Activated naive CD4-positive, alpha-beta T cell treated with anti-CD3 and anti-CD28 coated beads, Interleukin-2, amount 10 ng/mL, durations not matched to agents 7 days and 5 days (primary cell): ENCODE results near the gene TSC2.

Experiments
- CTCF ChIA-PET: fragments of 350-600 bp; sonication (Branson Sonifier 250); formaldehyde crosslinking; loops from one replicate; lab custom pipeline; 2021; ENCODE audit warnings: antibody characterized with exemption; lab: Charles Lee
- DNase-seq: peaks from one replicate; pipeline ENCODE4 v3.0.0-alpha.2; 2020
- H3K27ac Mint-ChIP-seq: one replicate; pipeline ENCODE4 v1.8.0; 2021; ENCODE audit warnings: mild to moderate bottlenecking, moderate library complexity, mixed read lengths
- H3K27me3 Mint-ChIP-seq: one replicate; pipeline ENCODE4 v1.8.0; 2021; ENCODE audit warnings: mild to moderate bottlenecking, mixed read lengths
- H3K36me3 Mint-ChIP-seq: one replicate; pipeline ENCODE4 v1.8.0; 2021; ENCODE audit warnings: mixed read lengths
- H3K4me1 Mint-ChIP-seq: one replicate; pipeline ENCODE4 v1.8.0; 2021; ENCODE audit warnings: mixed read lengths
- H3K4me3 Mint-ChIP-seq: one replicate; pipeline ENCODE4 v1.8.0; 2021; ENCODE audit warnings: mild to moderate bottlenecking, moderate library complexity, mixed read lengths
- H3K9me3 Mint-ChIP-seq: one replicate; pipeline ENCODE4 v1.8.0; 2021; ENCODE audit warnings: mixed read lengths

Gene TSC2

DNA sequence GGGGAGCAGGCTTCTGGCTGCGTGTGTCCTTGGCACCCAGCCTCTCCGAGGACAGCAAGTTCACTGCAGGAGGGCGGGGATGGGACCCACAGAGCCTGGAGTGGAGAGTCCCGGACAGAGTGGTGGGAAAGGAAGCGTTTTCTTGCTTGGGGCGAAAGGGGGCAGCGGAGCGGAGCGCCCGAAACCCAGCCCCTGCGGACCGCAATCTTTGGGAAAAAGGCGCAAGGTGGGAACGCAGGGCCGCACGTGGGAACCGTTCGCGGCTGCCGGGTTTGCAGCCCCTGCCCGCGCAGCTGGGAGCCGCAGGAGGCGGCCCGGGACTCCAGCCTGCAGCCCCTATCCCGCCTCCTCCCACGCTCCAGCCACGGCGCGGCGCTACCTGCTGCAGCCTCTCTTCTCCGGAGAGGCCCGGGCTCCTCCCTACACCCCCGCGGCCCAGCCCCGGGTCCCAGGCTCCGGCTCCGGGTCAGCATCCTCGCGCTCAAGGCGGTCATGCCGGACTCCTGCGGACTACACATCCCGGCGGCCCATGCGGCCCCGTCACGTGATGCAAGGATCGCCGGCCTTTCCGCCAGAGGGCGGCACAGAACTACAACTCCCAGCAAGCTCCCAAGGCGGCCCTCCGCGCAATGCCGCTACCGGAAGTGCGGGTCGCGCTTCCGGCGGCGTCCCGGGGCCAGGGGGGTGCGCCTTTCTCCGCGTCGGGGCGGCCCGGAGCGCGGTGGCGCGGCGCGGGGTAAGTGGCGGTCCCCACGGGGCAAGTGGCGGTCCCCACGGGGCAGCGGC lies at the start of gene TSC2, which contains the start of gene NTHL1:
Gene TSC2, plus strand, starts transcription at position 656 of the 786 bp plus-strand sequence. CDS start 631 bp downstream, outside the sequence.
Gene NTHL1, minus strand, starts transcription at position 505 of the 786 bp plus-strand sequence. Its CDS starts 11 bp downstream, at position 494.
- peaks cover 14% of the 10 kb centered on the region for H3K36me3 Mint-ChIP-seq
- H3K27me3 Mint-ChIP-seq, result no peaks in the 10 kb centered on the region
- peak; percentile 96 for DNase-seq
- H3K27ac Mint-ChIP-seq, result peak within 1 kb of the TSS; percentile 82
- CTCF ChIA-PET, result interaction anchor here (0.8 to 3.2 kb wide), 5 partner anchors 9 to 107 kb away, joined by 3 to 14 read pairs (median 3); no protein-coding TSS in a partner anchor
- H3K4me1 Mint-ChIP-seq, result peaks cover 25% of the 10 kb centered on the region
- no peaks in the 10 kb centered on the region for H3K9me3 Mint-ChIP-seq
- H3K4me3 Mint-ChIP-seq, result peak within 1 kb of the TSS; percentile 93

DNA sequence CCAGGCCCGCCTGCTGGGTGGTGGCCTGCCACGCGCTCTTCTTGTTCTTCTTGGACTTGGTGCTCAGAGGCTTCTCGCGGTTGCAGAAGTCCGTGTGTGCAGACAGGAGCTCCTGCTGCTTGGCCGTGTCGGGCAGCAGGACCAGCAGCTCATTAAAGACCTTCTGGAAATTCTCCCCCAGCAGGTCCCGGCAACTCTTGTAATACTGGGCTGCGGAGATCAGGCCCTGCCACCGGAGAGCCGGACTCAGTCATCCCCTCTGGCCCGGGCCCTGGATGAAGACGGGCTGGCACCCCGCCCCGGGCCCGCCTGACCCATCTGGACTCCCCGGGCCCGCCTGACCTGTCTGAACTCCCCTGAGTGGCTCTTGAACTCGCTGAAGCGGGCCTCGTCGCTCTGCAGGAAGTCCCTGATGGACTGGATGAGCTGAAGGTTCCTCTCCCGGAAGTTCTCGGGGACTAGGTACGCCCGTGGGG lies 49.4 kb upstream of the TSC2 start:
- Mint-ChIP-seq H3K27me3 (peaks cover 5% of the 10 kb centered on the region), H3K9me3 (no peaks in the 10 kb centered on the region), H3K4me1 (peaks cover 5% of the 10 kb centered on the region), H3K4me3 (no peak overlapping the region), H3K36me3 (peaks cover 20% of the 10 kb centered on the region), H3K27ac (no peak overlapping the region)
- no peak for DNase-seq
- CTCF ChIA-PET, result no interaction called here

DNA sequence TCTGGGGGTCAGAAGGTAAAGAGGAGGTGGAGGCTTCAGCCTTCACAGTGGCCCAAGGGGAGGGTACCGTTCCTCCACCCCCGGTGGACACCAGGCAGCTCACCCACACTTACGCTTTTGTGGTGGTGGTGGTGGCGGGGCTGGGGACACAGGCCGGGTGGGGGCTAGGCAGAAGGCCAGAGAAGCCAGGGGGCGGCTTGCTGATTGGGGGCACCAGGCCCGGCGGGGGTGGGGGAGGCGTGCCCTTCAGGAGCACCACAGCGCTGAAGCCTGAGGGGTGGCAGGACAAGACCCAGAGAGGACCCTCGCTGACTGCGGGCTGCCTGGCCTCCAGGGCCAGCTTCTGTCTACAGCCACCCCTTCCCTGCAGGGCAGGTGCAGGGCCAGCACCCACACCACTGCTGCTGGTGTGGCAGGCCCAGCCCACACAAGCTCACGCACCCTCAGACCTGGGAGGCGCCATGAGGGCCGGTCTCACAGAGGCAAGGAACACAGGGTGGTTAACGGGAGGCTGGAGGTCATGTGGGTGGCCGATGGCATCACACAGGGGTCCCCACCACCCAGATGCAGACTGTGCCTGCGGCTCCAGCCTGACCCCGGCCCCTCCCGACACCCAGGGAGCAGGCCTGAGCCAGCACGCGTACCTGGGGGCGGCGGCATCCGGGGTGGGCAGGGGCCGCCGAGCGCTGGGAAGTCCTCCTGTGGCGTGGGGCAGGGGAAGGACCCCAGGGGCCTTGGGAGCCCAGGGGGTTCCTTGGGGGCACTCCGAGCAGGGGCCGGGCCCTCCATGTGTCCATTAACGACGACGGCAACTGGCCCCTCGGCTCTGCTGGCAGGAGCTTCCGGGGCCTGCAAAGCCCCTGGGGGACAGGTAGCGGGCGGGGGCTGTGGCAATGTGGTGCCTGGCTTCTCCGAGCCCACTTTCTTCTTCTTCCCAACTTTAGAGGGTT lies 48.7 kb upstream of the TSC2 start:
- no peaks in the 10 kb centered on the region for H3K9me3 Mint-ChIP-seq
- CTCF ChIA-PET, result no interaction called here
- H3K27me3 Mint-ChIP-seq, result no peaks in the 10 kb centered on the region
- H3K4me1 Mint-ChIP-seq, result peaks cover 6% of the 10 kb centered on the region
- DNase-seq, result no peak
- H3K36me3 Mint-ChIP-seq, result peaks cover 20% of the 10 kb centered on the region
- no peak overlapping the region for H3K27ac Mint-ChIP-seq
- no peak overlapping the region for H3K4me3 Mint-ChIP-seq

DNA sequence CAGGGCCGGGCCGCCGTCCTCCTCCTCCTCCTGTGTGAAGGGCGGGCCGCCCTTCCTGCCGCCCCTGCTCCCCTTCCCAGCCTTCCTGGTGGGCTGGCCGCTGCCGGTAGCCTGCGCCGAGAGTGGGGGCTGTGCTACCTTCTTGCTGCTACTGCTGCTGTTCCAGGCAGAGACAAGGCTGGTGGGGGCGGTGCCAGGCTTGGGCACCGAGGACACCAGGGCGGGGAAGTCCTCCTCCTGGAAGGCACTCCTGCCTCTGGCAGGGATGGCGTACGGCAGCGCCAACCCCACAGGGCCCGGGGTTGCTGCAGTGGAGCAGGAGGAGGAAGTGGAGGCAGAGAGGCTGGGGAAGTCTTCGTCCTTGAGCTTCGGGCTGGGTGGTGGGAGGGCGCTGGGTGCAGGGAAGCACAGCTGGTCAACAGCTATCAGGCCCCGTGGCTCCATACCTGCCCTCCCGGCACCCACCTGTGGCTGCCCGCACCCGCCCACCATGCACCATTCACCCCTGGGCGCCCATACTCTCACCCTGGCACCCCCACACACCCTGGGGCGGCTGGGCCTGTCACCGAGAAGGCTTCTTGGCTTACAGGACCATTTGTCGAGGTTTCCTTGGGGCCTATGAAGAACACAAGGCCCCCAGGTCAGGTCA lies 47.8 kb upstream of the TSC2 start:
- DNase-seq, result no peak

DNA sequence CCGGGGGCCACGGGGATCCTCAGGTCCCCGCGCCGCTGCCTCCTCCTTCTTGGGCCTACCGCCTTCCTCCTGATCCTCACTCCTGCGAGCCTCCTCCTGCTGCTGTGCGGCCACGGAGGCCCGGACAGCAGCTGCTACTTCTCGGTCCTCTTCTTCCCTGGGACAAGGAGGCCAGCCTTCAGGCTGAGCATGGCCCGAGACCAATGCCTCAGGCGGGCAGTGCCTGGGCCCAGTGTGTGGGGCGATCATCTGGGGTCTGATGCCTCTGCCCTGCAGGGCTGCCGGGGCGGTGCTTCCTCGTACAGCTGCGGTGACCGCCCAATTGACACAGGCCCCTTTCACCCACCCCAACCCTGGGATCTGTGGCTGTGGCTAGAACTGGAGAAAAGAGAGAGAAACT lies 46.8 kb upstream of the TSC2 start:
- no peaks in the 10 kb centered on the region for H3K27me3 Mint-ChIP-seq
- H3K4me3 Mint-ChIP-seq, result no peak overlapping the region
- CTCF ChIA-PET, result no interaction called here
- H3K9me3 Mint-ChIP-seq, result no peaks in the 10 kb centered on the region
- no peak overlapping the region for H3K27ac Mint-ChIP-seq
- H3K36me3 Mint-ChIP-seq, result peaks cover 21% of the 10 kb centered on the region
- no peak for DNase-seq
- peaks cover 19% of the 10 kb centered on the region for H3K4me1 Mint-ChIP-seq

More for the DNA sequence above, 47.8 kb upstream of the TSC2 start:
- no peaks in the 10 kb centered on the region for H3K9me3 Mint-ChIP-seq
- no peaks in the 10 kb centered on the region for H3K27me3 Mint-ChIP-seq
- no peak overlapping the region for H3K27ac Mint-ChIP-seq
- CTCF ChIA-PET, result no interaction called here
- H3K4me1 Mint-ChIP-seq, result peaks cover 12% of the 10 kb centered on the region
- H3K36me3 Mint-ChIP-seq, result peaks cover 20% of the 10 kb centered on the region
- H3K4me3 Mint-ChIP-seq, result no peak overlapping the region

DNA sequence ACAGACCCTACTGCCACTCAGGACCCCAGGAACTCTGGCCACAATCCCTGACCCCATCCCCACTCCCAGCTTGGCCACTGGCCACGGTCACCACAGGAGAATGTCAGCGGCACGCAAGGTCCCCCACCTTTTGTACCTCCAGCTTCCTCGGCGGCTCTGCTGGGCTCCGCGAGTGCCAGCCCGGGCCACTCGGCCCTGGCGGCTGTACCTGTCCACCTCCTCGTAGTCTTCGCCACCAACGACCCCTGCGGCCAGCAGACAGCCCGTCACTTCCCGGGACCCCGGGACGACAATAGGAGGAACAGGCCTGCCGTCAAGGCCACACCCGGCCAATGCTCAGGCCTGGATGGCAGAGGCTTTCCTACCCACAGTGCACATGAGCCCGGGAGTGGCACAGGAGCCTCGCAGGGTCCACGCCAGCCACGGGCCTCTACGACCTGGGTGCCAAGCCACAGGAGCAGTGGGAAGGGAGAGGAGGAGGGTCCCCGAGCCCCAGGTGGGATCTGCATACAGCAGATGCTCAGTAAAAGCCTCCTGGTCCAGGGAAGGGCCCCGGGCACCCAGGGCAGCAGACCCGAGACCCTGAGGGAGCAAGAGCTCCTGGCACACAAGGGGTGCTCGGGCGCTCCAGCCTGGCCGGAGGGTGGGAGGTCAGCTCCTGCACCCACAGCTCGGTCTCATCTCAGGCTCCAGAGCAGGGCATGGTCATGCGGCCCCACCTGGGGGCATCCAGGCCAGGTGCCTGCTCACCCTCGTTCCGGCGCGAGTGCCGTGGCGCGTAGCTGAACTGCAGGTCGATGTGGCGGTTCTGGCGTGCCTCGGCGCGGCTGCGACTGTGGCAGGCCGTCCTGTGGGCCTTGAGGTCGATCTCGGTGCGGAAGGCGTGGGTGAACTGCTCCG lies 46.1 kb upstream of the TSC2 start:
- Mint-ChIP-seq H3K4me3 (no peak overlapping the region), H3K36me3 (peaks cover 23% of the 10 kb centered on the region), H3K27me3 (no peaks in the 10 kb centered on the region), H3K9me3 (no peaks in the 10 kb centered on the region), H3K4me1 (peaks cover 23% of the 10 kb centered on the region), H3K27ac (no peak overlapping the region)
- DNase-seq, result no peak
- CTCF ChIA-PET, result no interaction called here

DNA sequence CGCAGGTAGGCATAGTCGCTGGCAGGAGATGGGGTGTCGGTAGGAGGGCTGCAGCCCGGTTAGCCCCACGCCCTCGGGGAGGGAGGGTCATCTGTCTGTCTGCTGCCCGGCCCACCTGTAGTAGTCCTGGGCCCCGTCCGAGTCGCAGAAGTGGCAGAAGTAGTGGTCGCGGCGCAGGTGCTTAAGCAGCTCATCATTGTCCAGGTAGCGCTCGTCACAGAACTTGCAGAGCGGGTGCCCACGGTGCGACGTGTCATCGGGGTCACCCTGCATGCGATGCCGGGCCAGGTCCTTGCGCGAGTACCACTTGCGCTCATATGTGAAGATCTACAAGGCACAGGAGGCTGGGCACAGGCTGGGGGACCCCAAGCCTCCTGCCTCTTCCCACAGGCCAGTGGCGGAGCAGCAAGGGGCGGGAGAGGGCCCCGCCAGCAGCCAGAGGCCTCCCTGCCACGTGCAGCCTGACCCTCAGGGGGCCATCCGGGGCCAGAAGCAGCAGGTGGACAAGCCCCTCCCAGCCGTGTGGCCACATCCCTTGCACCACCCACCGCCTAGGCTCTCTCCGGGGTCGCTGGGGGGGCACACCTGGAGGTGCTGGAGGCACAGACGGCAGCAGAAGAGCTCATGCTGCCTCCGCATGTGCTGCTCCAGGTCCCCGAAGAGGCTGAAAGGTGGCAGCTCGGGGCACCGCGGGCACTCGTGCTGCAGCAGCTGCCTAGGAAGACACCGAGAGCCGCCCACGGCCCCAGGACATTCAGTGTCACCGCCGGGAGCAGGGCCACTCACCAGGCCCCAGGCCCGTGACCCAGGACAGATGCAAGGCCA lies 45.2 kb upstream of the TSC2 start:
- CTCF ChIA-PET, result interaction anchor here (0.6 to 2.3 kb wide), 7 partner anchors 9 to 250 kb away, joined by 3 to 18 read pairs (median 8); partner anchors contain the start of gene ECI1
- no peak overlapping the region for H3K27ac Mint-ChIP-seq
- no peaks in the 10 kb centered on the region for H3K9me3 Mint-ChIP-seq
- H3K36me3 Mint-ChIP-seq, result peaks cover 20% of the 10 kb centered on the region
- no peak for DNase-seq
- peaks cover 30% of the 10 kb centered on the region for H3K4me1 Mint-ChIP-seq
- H3K4me3 Mint-ChIP-seq, result no peak overlapping the region
- no peaks in the 10 kb centered on the region for H3K27me3 Mint-ChIP-seq

DNA sequence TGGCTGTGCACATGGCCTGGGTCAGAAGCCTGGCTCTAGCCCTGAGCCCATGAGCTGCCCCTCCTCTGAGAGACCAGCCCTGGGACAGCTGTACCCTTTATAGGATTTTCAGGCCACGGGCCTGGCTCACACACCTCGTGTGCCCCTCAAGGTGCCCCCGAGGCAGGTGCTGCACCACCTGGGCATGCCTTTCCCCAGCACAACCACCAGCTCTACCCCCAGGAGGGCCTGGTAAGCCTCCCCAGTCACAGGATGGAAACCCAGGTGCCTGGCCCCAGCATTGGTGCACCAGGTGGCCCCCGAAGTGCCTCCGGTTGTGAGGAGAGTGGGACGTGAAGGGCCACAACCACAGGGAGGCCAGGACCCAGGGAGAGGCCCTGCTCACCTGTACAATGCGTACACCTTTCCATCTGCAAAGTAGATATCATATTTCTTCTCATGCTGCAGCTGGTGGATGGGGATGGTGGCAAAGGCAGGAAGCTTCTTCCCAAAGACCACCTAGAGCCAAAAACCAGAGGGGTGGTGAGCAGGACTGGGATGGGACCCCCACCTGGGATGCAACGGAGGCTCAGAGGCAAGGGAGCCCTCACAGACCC lies 44.5 kb upstream of the TSC2 start:
- H3K27ac Mint-ChIP-seq, result no peak overlapping the region

DNA sequence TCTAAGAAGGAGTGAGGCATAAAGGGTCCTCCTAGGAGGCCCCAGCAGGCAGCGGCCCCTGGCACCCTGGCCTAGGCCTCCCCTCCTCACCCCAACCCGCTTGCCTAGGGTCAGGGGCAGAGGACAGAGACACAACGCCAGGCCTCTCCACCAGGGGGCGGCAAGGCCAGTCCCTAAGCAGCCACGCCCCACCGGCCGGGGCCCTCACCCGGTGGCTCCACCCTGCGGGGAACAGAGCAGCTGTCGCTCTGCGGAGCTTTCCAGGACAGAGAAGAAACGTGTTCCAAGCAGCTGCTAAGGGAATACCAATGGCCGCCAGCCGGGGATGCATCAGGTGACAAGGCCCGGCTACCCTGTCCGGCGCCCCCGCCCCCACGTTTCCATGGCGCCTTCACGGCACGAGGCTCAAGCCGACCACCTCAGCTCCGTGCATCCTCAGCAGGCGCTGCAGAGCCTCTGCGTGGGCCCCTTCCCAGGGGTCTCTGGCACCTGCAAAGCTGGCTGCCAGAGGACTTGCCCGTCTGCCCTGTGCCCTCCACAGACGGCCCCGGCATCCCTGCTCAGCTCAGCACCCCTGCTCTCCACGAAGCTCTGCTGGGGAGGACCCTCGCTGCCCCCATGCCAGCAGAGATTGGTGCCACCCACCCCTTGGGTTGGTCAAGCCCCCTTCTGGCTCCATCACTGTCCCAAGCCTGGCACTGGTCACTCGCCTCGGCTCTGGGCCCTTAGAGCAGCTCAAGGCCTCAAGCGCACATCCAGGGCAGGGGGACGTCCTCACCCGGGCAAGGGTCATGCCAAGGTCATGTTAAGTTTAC lies 43.8 kb upstream of the TSC2 start:
- Mint-ChIP-seq H3K9me3 (no peaks in the 10 kb centered on the region), H3K27ac (no peak overlapping the region), H3K27me3 (no peaks in the 10 kb centered on the region), H3K36me3 (peaks cover 23% of the 10 kb centered on the region), H3K4me1 (peaks cover 43% of the 10 kb centered on the region), H3K4me3 (no peak overlapping the region)
- CTCF ChIA-PET, result interaction anchor here (0.7 to 2.3 kb wide), 22 partner anchors 8 to 248 kb away, joined by 3 to 18 read pairs (median 5); partner anchors contain the start of genes ECI1, GFER, NPW and RAB26
- DNase-seq, result peak; percentile 93

More for the DNA sequence above, 44.5 kb upstream of the TSC2 start:
- H3K4me3 Mint-ChIP-seq, result no peak overlapping the region
- H3K36me3 Mint-ChIP-seq, result peaks cover 19% of the 10 kb centered on the region
- no peak for DNase-seq
- peaks cover 37% of the 10 kb centered on the region for H3K4me1 Mint-ChIP-seq
- H3K9me3 Mint-ChIP-seq, result no peaks in the 10 kb centered on the region
- CTCF ChIA-PET, result interaction anchor here (0.6 to 2.3 kb wide), 16 partner anchors 10 to 249 kb away, joined by 3 to 18 read pairs (median 5); partner anchors contain the start of genes ECI1, GFER, NPW and RPS2
- no peaks in the 10 kb centered on the region for H3K27me3 Mint-ChIP-seq

DNA sequence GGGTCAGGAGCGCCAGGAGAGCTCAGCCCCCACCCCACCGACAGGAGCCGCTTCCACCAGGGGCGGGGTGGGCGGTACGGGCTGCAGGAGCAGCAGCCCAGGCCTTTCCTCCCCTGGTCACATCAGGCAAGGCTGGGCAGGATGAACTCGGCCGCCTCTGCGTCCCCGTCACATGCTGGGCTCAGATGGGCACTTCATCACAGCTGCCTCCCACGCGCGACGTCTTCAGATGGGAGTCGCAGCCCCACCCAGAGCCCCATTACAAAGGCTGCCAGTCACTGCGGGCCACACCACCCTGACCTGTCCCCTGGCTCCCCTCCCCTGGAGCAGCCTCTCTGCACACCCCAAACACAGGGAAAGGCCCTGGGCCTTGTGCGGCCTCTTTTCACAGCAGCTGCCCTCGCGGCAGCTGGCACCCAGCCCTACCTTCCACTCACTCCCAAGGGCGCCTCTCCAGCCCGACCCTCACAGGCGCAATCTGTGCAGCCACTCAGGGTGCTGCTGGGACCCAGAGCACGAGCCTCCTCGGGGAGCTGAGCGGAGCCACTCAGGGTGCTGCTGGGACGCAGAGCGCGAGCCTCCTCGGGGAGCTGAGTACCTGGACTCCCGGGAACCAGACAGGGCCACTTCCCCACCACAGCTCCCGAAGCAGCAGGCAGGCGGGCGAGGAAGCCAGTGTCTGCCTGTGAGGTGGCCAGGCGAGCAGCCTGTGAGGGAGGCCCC lies 42.8 kb upstream of the TSC2 start:
- Mint-ChIP-seq H3K9me3 (no peaks in the 10 kb centered on the region), H3K4me3 (no peak overlapping the region), H3K4me1 (peaks cover 45% of the 10 kb centered on the region), H3K36me3 (peaks cover 23% of the 10 kb centered on the region), H3K27me3 (no peaks in the 10 kb centered on the region), H3K27ac (peak overlapping the region; percentile 55)
- no peak for DNase-seq
- CTCF ChIA-PET, result interaction anchor here (0.7 to 2.3 kb wide), 12 partner anchors 8 to 246 kb away, joined by 3 to 18 read pairs (median 4); partner anchors contain the start of genes ECI1, GFER, RAB26 and RPS2
